SK-N-SH (cell line): ENCODE results near the gene GPR179. TPM values are rescaled to one million over a fixed set of nuclear protein-coding genes. Genes with fewer than 3 reads are reported as not detected.
A peak's percentile ranks its signal among the peaks of the same experiment; 100 is the strongest.

Source experiments
- CTCF ChIA-PET: fragments of 300-600, 350-600 bp; formaldehyde crosslinking; extraction: SDS; loops from one replicate; lab custom pipeline; 2021; lab: Yijun Ruan, JAX
- POLR2A ChIA-PET: fragments of 350-600 bp; sonication (Branson Sonifier 250); formaldehyde crosslinking; extraction: SDS; loops from one replicate; lab custom pipeline; 2020; ENCODE audit warnings: antibody characterized with exemption, inconsistent platforms; lab: Yijun Ruan, JAX
- DNase-seq: peaks from one replicate; pipeline ENCODE4 v3.0.0; 2012
- H2AFZ ChIP-seq: fragments of 200-600 bp; sonication (generic); 2 replicates; pipeline ENCODE4 v1.8.1; 2016; ENCODE audit warnings: antibody characterized with exemption, mild to moderate bottlenecking, low read depth
- H3F3A ChIP-seq: fragments of 200-600 bp; sonication (generic); replicated peaks from 2 replicates; pipeline ENCODE3; 2016; ENCODE audit warnings: antibody characterized with exemption, mild to moderate bottlenecking; ENCODE audit not compliant: insufficient read depth
- H3K27ac ChIP-seq, 2 experiments: fragments of 200-500 bp in 1 of 2; fragments of 200-600 bp in 1 of 2; sonication (Bioruptor generic) in 1 of 2; sonication (generic), shearing (Covaris generic) in 1 of 2; 2 replicates each; pipeline versions ENCODE4 v1.5.1 to v1.6.1; 2014 to 2016; ENCODE audit warnings: low read depth in 2 of 2, inconsistent platforms in 1 of 2, low read length in 1 of 2, mild to moderate bottlenecking in 1 of 2, mixed read lengths in 1 of 2
- H3K27me3 ChIP-seq: fragments of 200-600 bp; sonication (generic), shearing (Covaris generic); 2 replicates; pipeline ENCODE4 v1.6.1; 2016; ENCODE audit warnings: mixed run types; ENCODE audit not compliant: insufficient read depth
- H3K36me3 ChIP-seq, 2 experiments: fragments of 200-500 bp in 1 of 2; fragments of 200-600 bp in 1 of 2; sonication (Bioruptor generic) in 1 of 2; sonication (generic) in 1 of 2; replicated peaks in 1 of 2; 2 replicates each; pipeline versions ENCODE3 to v1.5.1; 2014 to 2016; ENCODE audit warnings: low read length in 1 of 2, mild to moderate bottlenecking in 1 of 2; ENCODE audit not compliant: insufficient read depth in 2 of 2, control insufficient read depth in 1 of 2
- H3K4me1 ChIP-seq, 2 experiments: fragments of 200-500 bp in 1 of 2; fragments of 200-600 bp in 1 of 2; sonication (Bioruptor generic) in 1 of 2; sonication (generic), shearing (Covaris generic) in 1 of 2; 2 replicates each; pipeline versions ENCODE4 v1.5.1 to v1.6.1; 2014 to 2016; ENCODE audit warnings: low read depth in 1 of 2, low read length in 1 of 2, mixed run types in 1 of 2; ENCODE audit not compliant: insufficient read depth in 2 of 2, control insufficient read depth in 1 of 2
- H3K4me2 ChIP-seq: fragments of 200-600 bp; sonication (generic), shearing (Covaris generic); 2 replicates; pipeline ENCODE4 v1.6.1; 2017; ENCODE audit warnings: mixed run types
- H3K4me3 ChIP-seq, 2 experiments: fragments of 200-500 bp in 1 of 2; fragments of 200-600 bp in 1 of 2; sonication (Bioruptor generic) in 1 of 2; sonication (generic), shearing (Covaris generic) in 1 of 2; 2 replicates each; pipeline versions ENCODE4 v1.5.1 to v1.8.1; 2014 to 2016; ENCODE audit warnings: low read depth in 2 of 2, inconsistent platforms in 1 of 2, low read length in 1 of 2, mild to moderate bottlenecking in 1 of 2, mixed read lengths in 1 of 2, moderate library complexity in 1 of 2
- H3K79me2 ChIP-seq: fragments of 200-600 bp; sonication (generic); 2 replicates; pipeline ENCODE4 v1.8.1; 2017; ENCODE audit warnings: mild to moderate bottlenecking; ENCODE audit not compliant: insufficient read depth
- H3K9ac ChIP-seq: fragments of 200-600 bp; sonication (generic); 2 replicates; pipeline ENCODE4 v1.6.1; 2017; ENCODE audit warnings: mixed run types
- H3K9me2 ChIP-seq: fragments of 200-600 bp; sonication (generic); 2 replicates; pipeline ENCODE4 v1.6.1; 2017; ENCODE audit warnings: mixed run types
- H3K9me3 ChIP-seq: fragments of 200-600 bp; sonication (generic); 2 replicates; pipeline ENCODE4 v1.6.1; 2017; ENCODE audit warnings: mixed run types, mild to moderate bottlenecking, moderate library complexity
- H4K20me1 ChIP-seq: fragments of 200-600 bp; sonication (generic); 2 replicates; pipeline ENCODE4 v1.6.1; 2017; ENCODE audit warnings: mild to moderate bottlenecking, mixed run types; ENCODE audit not compliant: insufficient read depth
- FOXM1 ChIP-seq: IDR thresholded peaks from 2 replicates; pipeline ENCODE4 v1.4.0; 2012; ENCODE audit warnings: low read depth, mild to moderate bottlenecking
- IRF3 ChIP-seq: fragments of 150-350 bp; IDR thresholded peaks from 2 replicates; pipeline ENCODE4 v1.6.1; 2016; ENCODE audit warnings: mild to moderate bottlenecking, low read depth, low read length
- MXI1 ChIP-seq: IDR thresholded peaks from 2 replicates; pipeline ENCODE4 v1.6.1; 2012; ENCODE audit warnings: mild to moderate bottlenecking, low read depth, low read length, improper control_type of control experiment
- PBX3 ChIP-seq: IDR thresholded peaks from 2 replicates; pipeline ENCODE4; 2012
- POLR2AphosphoS5 ChIP-seq: IDR thresholded peaks from 2 replicates; pipeline ENCODE4 v1.6.1; 2012; ENCODE audit warnings: low read depth, low read length
- RAD21 ChIP-seq: IDR thresholded peaks from 2 replicates; pipeline ENCODE4 v1.6.1; 2012; ENCODE audit warnings: mild to moderate bottlenecking, low read length
- TEAD4 ChIP-seq: IDR thresholded peaks from 2 replicates; pipeline ENCODE4 v1.4.0; 2012; ENCODE audit warnings: mild to moderate bottlenecking, borderline replicate concordance; ENCODE audit not compliant: insufficient read depth
- USF1 ChIP-seq: IDR thresholded peaks from 2 replicates; pipeline ENCODE4 v1.4.0; 2012; ENCODE audit warnings: low read depth, borderline replicate concordance
- ZBTB33 ChIP-seq: IDR thresholded peaks from 2 replicates; pipeline ENCODE4 v1.4.0; 2012; ENCODE audit warnings: low read depth, borderline replicate concordance
- WGBS: methylation state at CpG from one replicate; pipeline ENCODE4 v1.1.6; 2017; ENCODE audit warnings: low lambda C conversion rate; 5-methylcytosine and 5-hydroxymethylcytosine counted together
- polyA plus RNA-seq, 3 experiments: library from polyadenylated mRNA; depleted of rRNA; stranded (reverse); fragments of >200 nt; gene quantifications; 2 replicates each; pipeline ENCODE4 v1.2.3, GENCODE V29; 2012

The GPR179 gene
- polyA plus RNA-seq, 1 of the 3 experiments (the other 2 are of a cell fraction) = 0.02 TPM

GRCh38 chr17:38329808-38330730, 13.7 kb downstream of the GPR179 start:
- H3K4me2 ChIP-seq = no peak overlapping the region
- H3K36me3 ChIP-seq = no peaks in the 10 kb centered on the region
- TF ChIP-seq RAD21 (no peak), ZBTB33 (no peak), POLR2AphosphoS5 (no peak), USF1 (no peak), TEAD4 (no peak), FOXM1 (no peak), MXI1 (no peak)
- WGBS = 86% methylated on average over 24 of the region's 25 CpGs
- no peaks in the 10 kb centered on the region for H3K9me3 ChIP-seq
- no peak overlapping the region for H3K27ac ChIP-seq
- no peaks in the 10 kb centered on the region for H4K20me1 ChIP-seq
- H3K9me2 ChIP-seq = no peaks in the 10 kb centered on the region
- H3K4me3 ChIP-seq = no peak overlapping the region
- ChIA-PET CTCF (interaction anchor here (0.6 to 23.5 kb wide), 7 partner anchors 8 to 337 kb away, joined by 3 to 303 read pairs (median 4); partner anchors contain the start of genes GPR179 and SOCS7), POLR2A (no interaction called here)
- H3K27me3 ChIP-seq = no peaks in the 10 kb centered on the region
- no peaks in the 10 kb centered on the region for H3K79me2 ChIP-seq
- H3K4me1 ChIP-seq = peaks cover 0 to 14% of the 10 kb centered on the region in 2 experiments; a peak in 1 of 4 replicates
- no peak overlapping the region for H3K9ac ChIP-seq
- no peak overlapping the region for H2AFZ ChIP-seq
- H3F3A ChIP-seq = no peaks in the 10 kb centered on the region
- DNase-seq = peak; percentile 20

- no peak overlapping the region for H3K9ac ChIP-seq
- H3K4me3 ChIP-seq = no peak overlapping the region
- H3F3A ChIP-seq = no peaks in the 10 kb centered on the region
- H3K27me3 ChIP-seq = no peaks in the 10 kb centered on the region
- POLR2A ChIA-PET = no interaction called here
- H3K27ac ChIP-seq = no peak overlapping the region
- H3K36me3 ChIP-seq = no peaks in the 10 kb centered on the region
- H3K9me3 ChIP-seq = no peaks in the 10 kb centered on the region
- DNase-seq = no peak
- no peak for TF ChIP-seq PBX3
- TF ChIP-seq IRF3 = no peak
- CTCF ChIA-PET = interaction anchor here (0.8 to 23.5 kb wide), 5 partner anchors 19 to 338 kb away, joined by 3 to 303 read pairs (median 4); partner anchors contain the start of genes GPR179 and SOCS7
- H3K4me1 ChIP-seq = peaks cover 0 to 22% of the 10 kb centered on the region in 2 experiments; a peak in 1 of 4 replicates
- no peak overlapping the region for H3K4me2 ChIP-seq
- no peaks in the 10 kb centered on the region for H4K20me1 ChIP-seq
- H3K9me2 ChIP-seq = no peaks in the 10 kb centered on the region
- H2AFZ ChIP-seq = no peak overlapping the region
- 94% methylated on average over 7 of the region's 7 CpGs for WGBS
- no peaks in the 10 kb centered on the region for H3K79me2 ChIP-seq
Measured at GRCh38 chr17:38329284-38329683, 14.5 kb downstream of the GPR179 start.
